ENCODE measurements around the gene CDH22. TPM values are rescaled to one million over a fixed set of nuclear protein-coding genes. Genes with fewer than 3 reads are reported as not detected.

CDH22 gene
- total RNA-seq, 1 donor from 2014 or later = 0.14 TPM

DNA sequence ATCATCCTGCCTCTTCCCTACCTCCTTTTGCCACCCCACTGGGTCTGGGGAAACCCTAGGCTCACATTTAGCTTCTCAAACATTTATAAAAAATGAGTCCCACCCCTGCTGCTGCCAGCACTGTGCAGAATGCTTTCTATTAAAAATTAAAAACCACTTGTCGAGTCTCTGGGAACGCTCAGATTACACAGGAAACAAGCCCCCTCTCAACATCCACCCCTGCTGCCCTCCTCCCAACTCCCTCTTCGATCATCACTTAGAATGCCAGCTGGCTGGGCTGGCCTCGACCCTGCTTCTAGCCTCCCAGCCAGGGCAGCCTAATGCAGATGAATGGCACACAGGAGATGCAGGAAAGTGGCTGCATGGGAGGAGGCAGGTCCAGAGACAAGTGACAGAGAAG, 75.8 kb downstream of the CDH22 start:
- no peak overlapping the region for H3K4me3 Mint-ChIP-seq (ENCODE audit: low read depth)
- H3K9me3 Mint-ChIP-seq (ENCODE audit: low read depth) = no peaks in the 10 kb centered on the region
- no peak for DNase-seq (ENCODE audit: low spot score, unreplicated experiment)
- no peak for TF ChIP-seq CTCF (IDR thresholded peaks at IDR 0.05; ENCODE audit: unreplicated experiment)
- H3K4me1 Mint-ChIP-seq (ENCODE audit: low read depth) = no peaks in the 10 kb centered on the region
- no peaks in the 10 kb centered on the region for H3K36me3 Mint-ChIP-seq (ENCODE audit: insufficient read depth)
- no peak overlapping the region for H3K27ac Mint-ChIP-seq
- peaks cover 40% of the 10 kb centered on the region for H3K27me3 Mint-ChIP-seq

- H3K27ac Mint-ChIP-seq = peak overlapping the region; percentile 73
- H3K27me3 Mint-ChIP-seq = peaks cover 41% of the 10 kb centered on the region
- no peak overlapping the region for H3K4me3 Mint-ChIP-seq (ENCODE audit: low read depth)
- peak; percentile 61 for DNase-seq (ENCODE audit: low spot score, unreplicated experiment)
- no peaks in the 10 kb centered on the region for H3K36me3 Mint-ChIP-seq (ENCODE audit: insufficient read depth)
- TF ChIP-seq CTCF (IDR thresholded peaks at IDR 0.05; ENCODE audit: unreplicated experiment) = no peak
- H3K9me3 Mint-ChIP-seq (ENCODE audit: low read depth) = no peaks in the 10 kb centered on the region
- H3K4me1 Mint-ChIP-seq (ENCODE audit: low read depth) = no peaks in the 10 kb centered on the region
These were observed 77.5 kb downstream of the CDH22 start for GRCh38 chr20:46230801-46231282.

DNA sequence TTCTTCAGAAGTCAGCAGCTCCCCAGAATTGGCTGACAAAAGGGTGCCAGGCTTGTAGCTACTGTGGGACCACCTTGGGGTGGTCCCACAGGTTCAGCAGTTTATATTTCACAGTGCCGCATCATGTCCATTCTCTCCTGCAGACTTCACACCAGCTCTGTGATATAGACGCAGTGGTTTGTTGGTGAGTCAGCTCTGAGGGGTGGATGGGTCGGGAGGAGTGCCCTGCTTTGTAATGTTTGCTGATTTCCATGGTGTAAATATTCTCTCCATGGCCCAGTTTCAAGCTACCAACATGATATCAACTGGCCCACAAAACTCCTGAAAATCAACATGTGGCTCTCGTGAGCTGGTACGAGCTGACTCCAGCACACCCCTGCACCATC, 78.2 kb downstream of the CDH22 start:
- no peak for DNase-seq (ENCODE audit: low spot score, unreplicated experiment)
- Mint-ChIP-seq H3K36me3 (ENCODE audit: insufficient read depth) (no peaks in the 10 kb centered on the region), H3K27me3 (peaks cover 40% of the 10 kb centered on the region), H3K4me3 (ENCODE audit: low read depth) (no peak overlapping the region), H3K9me3 (ENCODE audit: low read depth) (no peaks in the 10 kb centered on the region), H3K27ac (no peak overlapping the region), H3K4me1 (ENCODE audit: low read depth) (no peaks in the 10 kb centered on the region)
- no peak for TF ChIP-seq CTCF (IDR thresholded peaks at IDR 0.05; ENCODE audit: unreplicated experiment)

- no peaks in the 10 kb centered on the region for H3K4me1 Mint-ChIP-seq (ENCODE audit: low read depth)
- no peak for TF ChIP-seq CTCF (IDR thresholded peaks at IDR 0.05; ENCODE audit: unreplicated experiment)
- no peak for DNase-seq (ENCODE audit: low spot score, unreplicated experiment)
- no peaks in the 10 kb centered on the region for H3K9me3 Mint-ChIP-seq (ENCODE audit: low read depth)
- H3K4me3 Mint-ChIP-seq (ENCODE audit: low read depth) = no peak overlapping the region
- peaks cover 41% of the 10 kb centered on the region for H3K27me3 Mint-ChIP-seq
- H3K36me3 Mint-ChIP-seq (ENCODE audit: insufficient read depth) = no peaks in the 10 kb centered on the region
- no peak overlapping the region for H3K27ac Mint-ChIP-seq
These were observed 78.7 kb downstream of the CDH22 start for GRCh38 chr20:46229478-46230105.

GRCh38 chr20:46228670-46229069, 79.6 kb downstream of the CDH22 start:
- Mint-ChIP-seq H3K4me3 (ENCODE audit: low read depth) (no peak overlapping the region), H3K27ac (no peak overlapping the region), H3K36me3 (ENCODE audit: insufficient read depth) (no peaks in the 10 kb centered on the region), H3K27me3 (peaks cover 44% of the 10 kb centered on the region), H3K9me3 (ENCODE audit: low read depth) (no peaks in the 10 kb centered on the region), H3K4me1 (ENCODE audit: low read depth) (no peaks in the 10 kb centered on the region)
- DNase-seq (ENCODE audit: low spot score, unreplicated experiment) = no peak
- no peak for TF ChIP-seq CTCF (IDR thresholded peaks at IDR 0.05; ENCODE audit: unreplicated experiment)

Data from progenitor cell of endocrine pancreas (in vitro differentiated cells).